Astrocyte of the spinal cord (primary cell): ENCODE results near the gene ESRRG.

Experiments
- DNase-seq: peaks from one replicate; pipeline ENCODE4 v3.0.0; 2011; ENCODE audit warnings: low read depth, low spot score
- H3K4me3 ChIP-seq: 2 replicates; pipeline ENCODE4 v1.5.1; 2011; ENCODE audit warnings: low read depth, mild to moderate bottlenecking, low read length, moderate library complexity
- CTCF ChIP-seq: IDR thresholded peaks from 2 replicates; pipeline ENCODE4 v1.5.1; 2012; ENCODE audit warnings: low read depth, mild to moderate bottlenecking, low read length, inconsistent platforms
- in situ Hi-C: cut with HindIII; loops from 2 replicates; pipeline ENCODE4 v1.10.0; 2017; ENCODE audit warnings: low sequenced_read_pairs

Gene ESRRG

GRCh38 chr1:216723274-216723780 lies at the start of gene ESRRG:
Gene ESRRG, minus strand, starts transcription at chr1:216723429. Its CDS starts 130 bp downstream, at chr1:216723299.
- in situ Hi-C loops, result no loop called here
- TF ChIP-seq CTCF, result no peak
- DNase-seq, result peak; percentile 39
- peak within 1 kb of the TSS; percentile 46 for H3K4me3 ChIP-seq

- no peak for TF ChIP-seq CTCF
- H3K4me3 ChIP-seq, result no peak overlapping the region
- DNase-seq, result no peak
- in situ Hi-C loops, result no loop called here
These were observed 48.7 kb upstream of the ESRRG start for GRCh38 chr1:216771922-216772321.

DNA sequence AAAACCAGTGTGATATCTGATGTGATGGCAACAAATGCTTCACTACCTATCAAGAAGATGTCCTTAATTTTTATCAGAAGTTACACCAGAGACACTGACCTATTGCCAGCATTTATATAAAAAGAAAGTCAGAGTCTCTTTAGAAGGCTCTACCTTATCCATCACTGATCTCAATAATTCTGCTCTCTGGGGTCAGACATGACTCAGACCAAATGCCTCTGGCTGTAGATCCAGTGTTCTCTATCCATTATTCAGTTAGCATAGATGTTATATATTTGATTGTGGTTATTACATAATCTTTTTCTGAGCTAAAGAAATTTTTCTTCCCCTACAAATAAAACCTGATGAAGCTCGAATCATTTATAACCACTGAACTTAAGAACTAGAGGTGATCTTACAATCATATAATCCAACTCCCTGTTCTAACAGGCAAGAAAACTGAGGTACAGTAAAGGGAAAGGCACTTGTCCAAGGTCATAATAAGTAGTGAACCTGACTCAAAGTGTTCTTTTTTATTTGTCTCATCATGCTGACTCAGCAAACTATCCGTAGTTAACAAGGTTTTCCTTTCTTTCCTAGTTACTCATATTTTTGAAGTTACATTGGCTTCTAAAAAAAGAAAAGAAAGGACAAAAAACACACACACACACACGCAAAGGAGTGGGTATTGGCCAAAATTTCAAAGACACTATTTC lies 43.6 kb upstream of the ESRRG start:
- no peak for TF ChIP-seq CTCF
- no peak overlapping the region for H3K4me3 ChIP-seq
- no peak for DNase-seq
- in situ Hi-C loops, result no loop called here

DNA sequence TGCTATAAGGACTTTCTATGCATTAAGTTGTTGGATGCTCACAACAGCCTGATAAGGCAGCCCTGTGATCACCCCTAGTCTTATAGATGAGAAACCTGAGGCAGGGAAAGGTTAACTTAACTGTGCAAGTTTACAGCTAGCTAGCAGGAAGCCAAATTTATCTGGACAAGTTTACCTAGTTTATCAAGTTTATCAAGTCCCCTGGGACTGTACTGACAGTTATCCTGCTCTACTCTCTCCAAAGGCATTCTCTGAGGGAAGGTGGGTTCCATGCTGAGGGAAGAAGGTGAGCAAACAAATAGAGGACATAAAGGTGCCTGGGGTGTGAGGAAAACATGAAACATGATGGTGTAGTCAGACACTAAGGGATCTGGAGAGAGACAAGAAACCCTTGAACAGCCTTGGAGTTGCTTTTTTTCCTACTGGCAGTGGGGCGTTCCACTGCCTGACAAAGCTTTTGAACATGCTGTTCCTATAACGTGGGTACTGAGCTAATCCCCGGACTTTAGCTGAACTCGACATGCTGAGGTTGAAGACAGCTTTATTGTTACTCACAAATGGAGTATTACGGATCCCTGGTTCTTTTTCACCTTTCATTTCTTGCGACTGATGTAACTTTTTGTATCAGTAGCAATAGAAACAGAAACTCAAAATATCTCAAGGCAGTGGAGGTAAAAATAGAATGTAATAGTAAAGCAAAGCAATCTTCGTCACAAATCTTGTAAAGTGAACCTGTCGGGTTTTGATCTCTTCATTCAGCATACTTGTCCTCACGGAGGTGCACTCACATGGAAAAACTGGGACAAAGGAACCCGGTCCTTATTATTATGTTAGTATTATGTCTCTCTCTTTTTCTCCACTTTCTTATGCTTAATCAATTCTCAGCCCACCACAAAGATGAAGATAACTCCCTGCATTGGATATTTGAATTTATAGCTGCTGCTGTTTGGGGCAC lies 42.4 kb upstream of the ESRRG start:
- in situ Hi-C loops, result no loop called here
- TF ChIP-seq CTCF, result no peak
- no peak overlapping the region for H3K4me3 ChIP-seq
- no peak for DNase-seq

DNA sequence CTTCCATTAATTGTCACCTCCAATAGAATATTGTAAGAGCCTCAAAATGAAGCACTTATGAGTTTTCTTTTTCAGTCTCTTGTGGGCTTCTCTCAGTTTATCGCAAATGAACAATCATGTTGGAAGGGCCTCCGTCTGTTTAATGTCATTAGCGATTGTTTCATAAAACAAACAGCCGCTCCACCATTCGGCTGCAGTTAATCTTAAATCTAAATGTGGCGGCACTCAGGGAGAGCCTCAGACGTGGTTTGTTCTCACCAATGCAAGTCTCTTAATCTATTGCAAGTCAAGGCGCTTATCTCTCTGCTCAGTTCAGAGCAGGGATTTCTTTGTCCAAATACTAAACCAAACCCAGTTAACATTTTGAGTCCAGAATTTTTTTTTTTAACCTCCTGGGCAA lies 34.9 kb upstream of the ESRRG start:
- in situ Hi-C loops, result no loop called here
- DNase-seq, result no peak
- TF ChIP-seq CTCF, result no peak
- no peak overlapping the region for H3K4me3 ChIP-seq

DNA sequence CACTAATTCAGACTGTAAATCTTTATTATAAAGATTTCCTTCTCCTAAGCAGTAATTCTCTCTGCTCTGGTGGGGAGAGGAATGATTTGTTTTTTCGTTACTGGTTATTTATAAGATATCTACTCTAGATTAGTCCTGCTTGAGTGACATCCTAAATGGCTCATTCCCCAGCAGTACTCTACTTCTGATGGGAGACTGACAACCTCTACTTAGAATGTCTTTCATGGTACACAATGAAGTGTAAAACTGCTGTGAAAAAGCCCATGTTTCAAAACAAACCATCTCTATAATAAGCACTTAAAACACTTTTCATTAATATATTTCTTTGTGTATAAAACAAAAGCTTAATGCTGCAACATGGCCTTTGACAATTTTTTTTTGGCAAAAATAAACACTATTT lies 33.9 kb upstream of the ESRRG start:
- TF ChIP-seq CTCF, result no peak
- in situ Hi-C loops, result no loop called here
- H3K4me3 ChIP-seq, result no peak overlapping the region
- DNase-seq, result no peak
